ENCODE results near the gene KRTAP29-1. TPM values are rescaled to one million over a fixed set of nuclear protein-coding genes. Genes with fewer than 3 reads are reported as not detected.

The KRTAP29-1 gene
- total RNA-seq, 1 donor from 2014 or later, result not detected

DNA sequence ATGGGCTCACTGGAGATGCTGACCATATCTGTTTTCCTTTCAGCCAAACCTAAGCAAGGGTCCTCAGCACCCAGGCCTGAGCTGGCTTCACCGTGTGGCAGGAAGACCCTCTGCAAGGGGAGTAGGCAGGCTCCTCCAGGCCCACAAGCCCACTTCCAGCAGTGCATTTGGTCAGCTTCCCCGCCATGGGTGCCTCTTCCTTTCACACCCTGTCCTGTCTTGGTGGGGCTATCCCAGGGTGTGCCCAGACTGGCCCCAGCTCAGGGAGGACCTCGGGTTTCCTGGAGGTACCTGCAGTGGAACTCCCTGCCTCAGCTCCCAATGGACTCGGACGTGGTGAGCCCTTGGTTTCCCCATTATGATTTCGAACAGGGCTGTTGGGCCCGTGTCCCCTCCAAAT, 25.6 kb upstream of the KRTAP29-1 start:
- no peak for DNase-seq (ENCODE audit: low read depth in 2 of 2)

DNA sequence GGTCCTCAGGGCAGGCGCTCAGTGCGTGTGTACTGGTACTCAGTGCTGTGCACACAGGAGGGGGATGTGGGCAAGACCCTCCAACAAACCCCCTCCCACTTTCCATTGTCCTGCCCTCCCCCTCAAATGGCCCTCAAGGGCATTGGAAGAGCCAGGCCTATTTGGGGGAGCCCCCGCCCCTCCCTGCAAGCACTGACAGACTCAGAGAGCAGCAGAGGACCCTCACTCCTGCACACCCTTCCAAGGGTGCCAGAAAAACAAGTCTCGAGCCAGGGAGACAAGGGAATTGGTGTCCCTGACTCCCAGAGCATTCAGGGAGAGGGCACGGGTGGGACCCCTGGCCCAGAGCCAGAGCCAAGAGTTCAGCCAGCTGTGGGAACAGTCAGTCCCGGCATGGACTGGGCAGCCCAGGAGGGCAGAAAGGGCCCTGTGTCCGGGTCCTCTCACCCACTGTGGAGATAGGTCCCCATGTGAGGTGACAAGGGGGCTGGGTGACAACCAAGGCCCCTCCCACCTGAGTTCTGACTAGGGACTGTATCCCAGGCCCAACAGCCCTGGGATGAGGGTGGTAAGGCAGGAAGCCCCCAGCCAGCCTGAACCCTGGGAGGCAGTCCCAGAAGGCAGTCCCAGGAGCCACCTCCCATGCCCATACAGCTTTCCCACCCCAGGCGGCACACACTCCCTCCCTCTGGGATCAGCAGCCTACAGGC, 24.9 kb upstream of the KRTAP29-1 start:
- DNase-seq (ENCODE audit: low read depth in 2 of 2), result no peak

DNA sequence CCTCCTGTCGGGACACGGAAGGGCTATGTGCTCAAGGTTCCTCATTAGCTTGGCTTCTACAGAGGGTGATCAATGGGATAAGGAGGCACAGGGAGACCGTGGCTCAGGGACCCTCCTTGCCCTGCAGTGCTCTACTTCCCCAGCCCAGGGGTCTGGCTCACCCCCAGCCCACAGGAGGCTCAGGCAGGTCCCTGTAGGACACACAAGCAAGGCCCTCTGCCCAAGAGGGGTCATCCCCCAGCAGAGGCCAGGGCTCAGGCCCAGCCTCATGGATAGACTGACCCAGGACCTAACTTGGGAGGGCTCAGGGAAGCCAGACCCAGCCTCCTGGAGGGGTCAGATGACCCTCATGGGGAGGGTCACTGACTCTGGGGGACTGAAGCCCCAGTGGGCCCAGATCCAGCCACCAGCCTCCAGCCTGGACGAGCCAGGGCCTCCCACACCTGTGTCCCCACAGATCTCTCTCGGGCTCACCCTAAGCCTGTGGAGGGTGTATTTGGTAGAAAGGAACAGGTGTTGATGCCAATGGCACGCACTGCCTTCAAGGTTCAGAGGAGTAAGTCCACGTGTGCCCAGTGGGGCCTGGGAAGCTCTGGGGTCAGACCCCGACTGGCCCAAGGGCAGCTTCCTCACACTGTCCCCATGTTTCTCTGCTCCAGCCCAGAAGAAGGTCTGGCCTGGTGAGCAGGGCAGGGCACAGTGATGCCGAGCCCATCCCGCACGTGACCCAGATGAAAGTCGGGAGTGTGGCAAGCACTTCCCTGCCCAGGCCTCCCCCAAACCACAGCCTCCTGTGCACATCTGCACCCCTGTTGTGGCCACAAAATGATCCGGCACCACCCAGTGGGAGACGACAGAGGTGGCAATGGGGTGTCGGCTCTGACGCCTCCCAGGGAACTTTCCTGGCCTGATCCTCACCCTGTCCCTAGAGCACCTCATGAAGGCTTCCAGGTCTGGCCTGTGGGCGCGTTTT, 23.8 kb upstream of the KRTAP29-1 start:
- DNase-seq (ENCODE audit: low read depth in 2 of 2), result no peak

DNA sequence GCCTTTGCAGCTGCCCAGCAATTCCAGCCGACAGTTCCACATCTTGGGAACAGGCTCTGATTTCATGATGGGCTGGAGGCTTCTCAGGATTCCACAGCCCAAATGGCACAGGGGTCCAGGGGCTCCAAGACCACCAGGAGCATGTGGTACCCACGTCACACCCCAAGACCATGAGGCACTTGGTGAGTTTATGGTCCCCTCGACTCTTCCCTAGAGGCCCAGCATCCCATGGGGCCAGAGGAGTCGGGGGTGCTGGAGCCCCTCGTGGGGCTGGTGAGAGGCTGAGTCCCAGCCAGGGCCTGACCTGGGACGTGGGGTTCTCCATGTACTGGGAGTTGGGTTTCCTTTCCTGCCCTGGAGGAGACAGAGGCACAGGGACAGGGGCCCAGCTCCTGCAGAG, 23.0 kb upstream of the KRTAP29-1 start:
- DNase-seq (ENCODE audit: low read depth in 2 of 2), result no peak

DNA sequence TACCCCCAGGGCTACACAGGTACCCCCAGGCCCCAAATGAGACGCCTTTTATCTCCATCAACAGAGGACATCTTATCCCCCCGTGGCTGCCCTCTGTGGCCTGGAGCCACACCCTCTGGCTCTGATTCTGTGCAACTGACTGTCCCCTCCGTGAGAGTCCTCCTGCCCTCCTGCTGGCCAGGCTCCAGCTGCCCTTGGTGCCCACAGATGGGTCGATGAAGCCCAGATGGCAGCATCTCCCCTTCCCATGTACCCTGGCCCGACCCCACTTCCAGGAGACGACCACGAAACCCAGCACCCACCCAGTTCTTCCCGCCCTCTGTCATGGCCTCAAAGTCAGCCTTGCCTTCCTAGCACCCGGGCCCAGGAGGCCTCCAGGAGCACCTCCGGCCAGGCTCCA, 22.5 kb upstream of the KRTAP29-1 start:
- DNase-seq (ENCODE audit: low read depth in 2 of 2), result no peak

DNA sequence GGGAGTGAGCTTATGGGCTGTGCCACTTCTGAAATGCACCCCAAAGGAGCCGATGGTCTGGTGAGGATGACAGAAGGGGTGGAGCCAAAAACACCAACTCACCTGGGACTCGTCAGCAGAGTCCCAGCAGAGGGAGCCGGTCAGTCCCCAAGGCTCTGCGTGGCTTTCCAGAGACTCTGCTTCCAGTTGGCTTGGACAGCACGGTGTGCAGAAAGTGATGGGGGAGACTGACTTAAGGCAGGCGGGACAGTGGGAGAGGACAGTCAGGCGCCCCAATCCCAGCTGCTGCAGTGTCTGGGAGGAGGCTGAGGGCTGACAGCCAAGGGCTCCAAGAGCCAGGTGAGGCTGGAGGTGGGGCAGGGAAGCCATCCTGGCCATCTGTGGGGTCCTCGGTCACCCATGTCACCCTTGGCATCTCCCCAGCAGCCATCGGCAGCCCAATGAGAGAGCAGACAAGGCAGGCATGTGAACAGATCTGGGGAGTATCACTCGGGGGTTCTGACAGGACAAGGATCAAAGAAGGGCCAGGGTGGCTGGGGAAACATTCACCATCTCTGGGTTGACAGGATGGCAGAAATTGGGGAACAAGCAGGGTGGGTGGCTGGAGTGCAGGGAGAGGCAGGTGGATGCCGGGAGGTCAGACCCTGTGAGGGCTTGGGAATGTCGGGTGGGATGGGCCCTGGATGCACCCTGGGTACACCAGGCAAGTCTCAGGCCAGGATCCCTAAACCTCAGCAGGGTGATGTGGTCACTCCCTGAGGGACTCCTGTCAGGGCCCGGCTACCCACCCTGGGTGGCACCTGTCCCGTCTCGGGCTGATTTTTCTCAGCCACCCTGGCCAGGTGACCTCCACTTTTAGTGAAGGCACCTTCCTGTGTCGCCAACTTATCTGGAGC, 21.8 kb upstream of the KRTAP29-1 start:
- DNase-seq (ENCODE audit: low read depth in 2 of 2), result no peak

DNA sequence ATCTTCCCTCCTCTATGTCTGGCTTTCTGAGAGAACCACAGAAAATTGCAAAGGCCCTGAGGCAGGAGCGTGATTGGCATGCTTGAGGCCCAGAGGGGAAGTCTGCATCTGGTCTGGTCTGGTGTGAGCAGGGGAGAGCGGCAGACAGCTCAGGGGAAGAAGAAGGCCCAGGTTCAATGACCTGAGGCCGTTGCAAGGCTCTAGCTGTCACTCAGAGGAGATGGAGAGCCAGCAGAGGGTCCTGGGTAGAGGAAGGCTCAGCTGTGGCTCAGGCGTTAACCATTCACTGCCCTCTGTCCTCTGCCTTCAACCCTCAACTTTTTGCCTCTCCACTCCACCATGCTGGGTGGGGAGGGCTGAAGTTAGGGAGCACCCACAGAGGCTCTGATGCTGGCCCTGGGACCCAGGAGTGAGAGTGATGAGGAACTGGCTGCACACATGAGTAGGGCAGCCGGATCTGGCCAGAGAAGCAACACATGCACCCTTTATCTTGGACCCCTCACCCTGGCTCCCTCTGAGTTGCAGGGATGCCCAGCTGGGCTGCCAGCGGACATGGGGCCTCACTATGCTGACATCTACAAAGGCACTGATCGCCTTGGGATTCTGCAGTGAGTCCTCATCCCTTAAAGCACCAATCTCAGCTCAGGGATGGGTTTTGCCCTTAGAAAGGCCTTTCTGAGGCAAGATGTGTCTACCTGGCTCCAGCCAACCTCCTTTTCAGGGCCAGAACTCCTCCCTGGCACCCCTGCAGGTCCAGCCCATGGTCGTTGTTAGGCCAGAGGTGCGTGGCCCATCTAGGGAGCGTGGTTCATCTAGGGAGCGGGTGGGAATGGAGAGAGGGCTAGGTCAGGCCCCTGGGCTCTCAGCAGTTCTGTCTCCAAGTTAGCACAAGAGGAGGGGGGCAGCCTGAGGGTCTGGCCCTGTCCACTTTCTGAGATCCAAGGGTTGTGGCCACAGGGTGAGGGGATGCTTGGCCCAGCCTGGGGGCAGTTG, 20.5 kb upstream of the KRTAP29-1 start:
- no peak for DNase-seq (ENCODE audit: low read depth in 2 of 2)

DNA sequence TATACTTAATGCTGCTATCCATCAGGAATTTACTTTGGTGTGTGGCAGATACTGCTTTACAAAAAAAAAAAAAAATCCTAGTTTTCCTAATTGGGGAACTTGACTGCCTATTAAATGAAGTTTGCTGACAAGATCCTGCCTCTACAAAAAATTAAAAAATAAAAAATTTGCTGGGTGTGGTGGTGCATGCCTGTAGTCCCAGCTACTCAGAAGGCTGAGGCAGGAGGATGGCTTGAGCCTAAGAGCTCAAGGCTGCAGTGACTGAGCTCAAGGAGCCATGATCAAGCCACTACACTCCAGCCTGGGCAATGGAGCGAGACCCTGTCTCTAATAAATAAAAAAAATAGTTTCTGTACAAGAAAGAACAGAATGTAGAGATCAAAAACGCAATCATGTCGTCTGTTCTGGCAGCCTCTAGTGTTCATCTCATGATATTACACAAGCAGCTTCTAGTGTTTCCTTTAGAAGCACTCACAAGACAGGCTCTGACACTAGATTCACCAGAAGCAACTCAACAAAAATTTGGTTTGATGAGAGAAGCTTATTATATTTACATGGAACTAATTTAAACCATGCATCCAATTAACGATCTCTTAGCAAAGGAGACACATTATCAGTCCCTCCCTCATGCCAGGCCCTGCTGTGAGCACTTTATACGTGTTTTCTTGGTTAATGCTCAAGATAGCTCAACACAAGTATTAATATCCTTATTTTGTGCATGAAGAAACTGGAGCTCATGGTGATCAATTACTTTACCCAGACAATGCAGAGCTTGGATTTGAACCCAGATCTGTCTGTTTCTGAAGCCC, 19.6 kb upstream of the KRTAP29-1 start:
- DNase-seq (ENCODE audit: low read depth in 2 of 2), result peak; percentile 23 to 56

DNA sequence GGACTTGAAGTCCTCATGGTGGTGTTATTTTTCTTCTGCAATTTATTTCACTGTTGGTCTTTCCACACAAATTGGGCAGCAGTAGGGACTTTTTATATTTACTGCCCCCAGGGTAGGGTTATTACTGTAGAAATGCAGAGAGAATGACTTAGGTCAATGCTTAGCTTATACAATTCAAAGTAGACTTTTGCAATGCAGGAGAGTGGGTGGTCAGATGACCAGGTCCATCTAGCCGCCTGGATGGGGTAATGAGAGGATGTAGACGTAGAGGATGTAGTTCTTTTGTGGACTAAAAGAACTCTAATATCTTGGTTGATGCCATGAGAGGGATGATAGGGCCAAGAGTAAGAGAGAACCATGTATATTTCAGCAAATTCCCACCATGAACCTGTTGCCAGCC, 15.6 kb upstream of the KRTAP29-1 start:
- no peak for DNase-seq (ENCODE audit: low read depth in 2 of 2)

DNA sequence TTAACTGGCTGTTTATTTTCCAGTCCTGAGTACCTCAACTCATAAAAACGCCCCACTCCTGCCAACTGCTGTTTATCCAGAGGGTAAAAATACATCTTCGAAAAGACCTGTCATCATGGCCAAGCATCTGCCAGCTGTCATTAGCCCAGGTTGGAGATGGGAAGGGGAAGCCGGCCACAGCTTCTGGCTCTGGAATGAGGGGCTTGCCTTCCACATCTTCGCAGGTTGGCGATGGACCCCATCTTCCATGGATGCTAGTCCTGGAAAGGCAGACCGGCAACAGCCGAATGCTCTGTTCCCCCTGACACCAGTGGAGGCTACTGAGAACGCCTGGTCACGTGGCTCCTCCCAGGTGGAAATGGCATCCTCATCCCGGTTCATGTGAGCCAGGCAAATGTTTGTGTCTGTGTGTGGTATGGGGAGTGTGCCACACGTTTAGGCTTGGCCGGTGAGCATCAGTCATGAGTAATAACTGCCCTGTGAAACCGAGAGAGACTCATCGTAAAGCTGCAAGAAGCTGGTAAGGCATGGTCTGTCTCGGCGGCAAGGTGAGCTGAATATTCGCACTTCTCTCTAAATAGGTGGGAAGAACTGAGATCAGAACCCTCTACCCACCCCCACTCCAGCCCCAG, 13.3 kb upstream of the KRTAP29-1 start:
- DNase-seq (ENCODE audit: low read depth in 2 of 2), result no peak

DNA sequence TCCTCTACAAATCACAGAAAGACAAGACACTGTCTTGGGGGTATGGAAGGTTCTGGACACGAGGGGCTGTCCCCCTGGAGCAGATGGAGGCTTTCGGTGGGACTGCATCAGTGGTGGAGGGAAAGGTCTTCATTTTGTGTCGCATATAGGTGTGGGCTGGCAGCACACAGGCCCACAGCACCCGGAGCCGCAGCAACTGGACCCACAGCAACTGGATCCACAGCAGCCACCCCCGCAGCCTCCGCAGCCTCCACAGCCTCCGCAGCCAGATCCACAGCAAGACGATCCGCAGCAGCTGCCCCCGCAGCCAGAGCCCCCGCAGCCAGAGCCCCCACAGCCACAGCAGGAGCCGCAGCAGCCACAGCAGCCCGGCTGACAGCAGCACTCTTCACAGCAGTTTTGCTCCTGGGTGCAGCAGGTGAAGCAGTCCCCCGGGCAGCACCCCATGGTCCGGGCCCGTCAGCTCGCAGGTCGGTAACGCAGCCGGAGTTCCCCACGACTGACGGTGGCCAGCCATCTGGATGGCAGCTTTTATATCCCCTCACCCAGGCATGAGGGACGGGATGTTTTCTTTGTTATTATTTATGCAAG, 12.6 kb upstream of the KRTAP29-1 start, which contains the start of gene KRTAP17-1:
Gene KRTAP17-1, minus strand, starts transcription at position 507 of the 591 bp plus-strand sequence. Its CDS starts 60 bp downstream, at position 447.
- DNase-seq (ENCODE audit: low read depth in 2 of 2), result no peak

DNA sequence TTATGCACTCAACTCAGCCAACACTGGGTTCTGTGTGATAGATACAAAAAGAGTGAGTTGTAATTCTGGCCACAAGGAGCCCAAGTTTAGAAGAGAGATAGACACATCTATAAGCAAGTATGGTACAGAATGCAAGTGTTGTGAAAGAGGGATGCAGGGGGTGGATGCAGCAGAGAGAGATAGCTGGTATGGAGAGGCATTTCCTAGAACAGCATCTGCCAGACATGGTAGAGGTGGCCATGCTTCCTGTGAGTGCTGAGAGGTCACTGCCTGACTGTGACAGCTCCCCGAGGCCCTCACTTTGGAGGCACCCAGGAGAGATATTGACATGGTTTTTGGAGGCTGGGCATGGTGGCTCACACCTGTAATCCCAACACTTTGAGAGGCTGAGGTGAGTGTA, 8.5 kb upstream of the KRTAP29-1 start:
- no peak for DNase-seq (ENCODE audit: low read depth in 2 of 2)

DNA sequence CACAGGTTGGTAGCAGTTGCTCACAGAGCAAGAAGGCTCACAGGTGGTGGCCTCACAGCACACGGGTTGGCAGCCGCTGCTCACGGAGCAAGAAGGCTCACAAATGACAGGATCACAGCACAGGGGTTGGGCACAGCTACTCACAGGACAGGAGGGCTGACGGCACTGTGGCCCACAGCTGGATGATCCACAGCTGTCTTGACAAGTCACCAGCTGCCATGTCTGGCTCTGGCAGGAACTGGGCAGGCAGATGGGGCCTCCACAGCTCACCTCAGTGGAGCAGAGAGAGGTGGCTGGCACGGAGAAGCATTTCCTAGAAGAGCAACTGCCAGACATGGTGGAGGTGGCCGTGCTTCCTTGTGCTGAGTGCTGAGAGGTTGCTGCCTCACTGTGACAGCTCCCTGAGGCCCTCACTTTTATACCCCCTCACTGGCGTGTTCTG, 6.3 kb upstream of the KRTAP29-1 start, which contains the start of gene KRTAP16-1:
Gene KRTAP16-1, minus strand, starts transcription at position 392 of the 442 bp plus-strand sequence. Its CDS starts 56 bp downstream, at position 336.
- no peak for DNase-seq (ENCODE audit: low read depth in 2 of 2)

DNA sequence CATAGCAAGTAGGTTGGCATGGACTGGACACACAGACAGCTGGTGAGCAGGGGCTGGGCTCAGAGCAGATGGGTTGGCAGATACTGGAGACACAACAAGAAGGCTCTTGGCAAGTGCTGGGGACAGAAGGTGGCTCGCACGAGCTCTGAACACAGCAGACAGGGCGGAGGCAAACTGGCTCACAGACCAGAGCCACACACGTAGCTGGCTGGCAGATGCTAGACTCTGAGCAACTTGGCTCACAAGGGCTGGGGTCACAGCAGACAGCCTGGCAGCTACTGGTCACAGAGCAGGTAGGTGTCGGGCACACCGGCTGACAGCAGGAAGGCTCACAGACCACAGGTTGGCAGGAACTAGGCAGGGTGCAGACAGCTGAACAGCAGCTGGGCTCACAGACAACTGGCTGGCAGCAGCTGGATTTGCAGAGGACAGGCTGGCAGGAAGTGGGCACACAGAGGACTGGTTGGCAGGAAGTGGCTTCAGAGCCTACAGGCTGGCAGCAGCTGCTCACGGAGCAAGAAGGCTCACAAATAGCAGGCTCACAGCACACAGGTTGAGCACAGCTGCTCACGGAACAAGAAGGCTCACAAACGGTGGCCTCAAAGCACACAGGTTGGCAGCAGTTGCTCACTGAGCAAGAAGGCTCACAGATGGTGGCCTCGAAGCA, 5.7 kb upstream of the KRTAP29-1 start:
- no peak for DNase-seq (ENCODE audit: low read depth in 2 of 2)

DNA sequence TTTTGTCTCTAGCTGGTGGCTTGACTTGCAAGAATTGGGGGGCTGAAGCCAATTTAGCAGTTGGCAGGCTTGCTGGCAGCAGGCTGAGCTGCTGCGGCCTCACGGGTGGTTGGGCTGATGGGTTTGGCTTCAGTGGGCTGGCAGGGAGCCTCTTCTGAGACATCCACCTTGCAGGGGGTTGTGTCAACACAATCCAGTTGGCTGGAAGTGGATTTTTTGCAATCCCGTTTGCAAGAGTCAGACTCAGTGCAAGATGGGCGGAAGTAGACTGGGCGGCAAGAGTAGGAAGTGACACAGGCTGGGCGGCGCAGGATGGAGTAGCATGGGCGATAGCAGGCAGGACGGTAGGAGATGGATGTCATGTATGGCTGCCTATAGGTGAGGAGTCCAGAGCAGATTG, 5.0 kb upstream of the KRTAP29-1 start:
- DNase-seq (ENCODE audit: low read depth in 2 of 2), result no peak

DNA sequence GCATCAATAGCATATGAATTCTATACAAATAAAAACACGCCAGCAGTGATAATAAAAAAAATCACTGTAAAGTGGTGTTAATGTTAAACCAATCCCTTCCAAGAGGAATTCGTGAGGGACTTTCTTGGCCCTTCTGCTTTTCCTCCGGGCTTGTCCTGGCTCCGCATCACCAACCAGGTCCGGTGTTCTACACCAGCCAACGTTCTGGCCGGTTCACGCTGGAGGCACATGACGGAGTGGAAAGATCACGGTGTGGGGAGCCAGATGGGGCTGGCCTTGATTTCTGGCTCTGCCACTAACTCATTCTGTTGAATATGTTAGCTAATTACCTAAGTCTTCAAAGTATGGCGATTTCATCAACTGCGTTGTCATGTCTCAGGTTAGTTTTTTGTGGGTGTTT, 1.4 kb upstream of the KRTAP29-1 start:
- DNase-seq (ENCODE audit: low read depth in 2 of 2), result no peak

DNA sequence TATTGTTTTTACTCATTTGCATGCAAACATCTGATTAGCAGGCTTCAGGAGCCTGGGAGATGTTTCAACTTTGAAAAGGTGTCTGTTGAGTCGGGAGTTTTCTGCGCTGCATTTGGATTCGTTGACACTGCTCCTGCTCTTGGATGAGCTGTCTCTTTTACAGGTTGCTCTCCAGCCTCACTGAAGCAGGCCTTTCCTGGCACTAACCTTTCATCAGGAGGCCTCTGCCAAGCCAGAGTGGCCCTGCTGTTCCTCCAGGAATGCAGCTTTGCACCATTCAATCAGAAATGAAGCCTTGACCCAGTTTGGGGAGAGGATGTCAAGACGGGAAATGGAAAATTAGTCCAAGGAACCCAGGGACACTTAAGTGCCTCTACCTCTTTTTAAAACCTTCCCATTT, 330 bp upstream of the KRTAP29-1 start:
- no peak for DNase-seq (ENCODE audit: low read depth in 2 of 2)
